HG03196 (cell line): ENCODE results near the gene MAP2K5.

Experiments used
- ATAC-seq: cut with Tn5 transposase; IDR thresholded peaks from one replicate; pipeline ENCODE4 v1.9.1; 2021; ENCODE audit not compliant: unreplicated experiment

Gene MAP2K5

DNA sequence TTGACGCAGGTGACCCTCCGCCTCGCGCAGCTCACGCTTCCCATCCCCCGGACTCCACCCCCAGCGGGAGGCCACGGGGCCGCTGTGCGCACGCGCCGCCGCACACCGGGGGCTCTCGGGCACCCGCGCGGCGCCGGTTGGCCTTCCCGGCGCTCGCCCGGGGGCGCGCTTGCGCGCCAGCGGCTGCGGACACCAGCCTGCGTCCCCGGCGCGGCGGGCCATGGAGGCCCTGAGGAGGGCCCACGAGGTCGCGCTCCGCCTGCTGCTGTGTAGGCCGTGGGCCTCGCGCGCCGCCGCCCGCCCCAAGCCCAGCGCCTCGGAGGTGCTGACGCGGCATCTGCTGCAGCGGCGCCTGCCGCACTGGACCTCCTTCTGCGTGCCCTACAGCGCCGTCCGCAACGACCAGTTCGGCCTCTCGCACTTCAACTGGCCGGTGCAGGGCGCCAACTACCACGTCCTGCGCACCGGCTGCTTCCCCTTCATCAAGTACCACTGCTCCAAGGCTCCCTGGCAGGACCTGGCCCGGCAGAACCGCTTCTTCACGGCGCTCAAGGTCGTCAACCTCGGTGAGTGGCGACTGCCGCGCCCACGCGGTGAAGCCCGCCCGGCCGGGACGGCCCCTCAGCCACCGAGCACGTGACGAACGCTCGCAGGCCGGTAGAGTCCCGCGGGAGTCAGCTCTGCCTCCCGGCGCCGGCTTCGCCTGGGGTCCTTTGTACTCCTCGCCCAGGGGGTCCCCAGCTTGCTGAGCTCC lies 21.3 kb upstream of the MAP2K5 start, which contains the start of gene C15orf61:
Gene C15orf61, plus strand, starts transcription at position 103 of the 754 bp plus-strand sequence. Its CDS starts 118 bp downstream, at position 221.
- peak; percentile 71 for ATAC-seq

DNA sequence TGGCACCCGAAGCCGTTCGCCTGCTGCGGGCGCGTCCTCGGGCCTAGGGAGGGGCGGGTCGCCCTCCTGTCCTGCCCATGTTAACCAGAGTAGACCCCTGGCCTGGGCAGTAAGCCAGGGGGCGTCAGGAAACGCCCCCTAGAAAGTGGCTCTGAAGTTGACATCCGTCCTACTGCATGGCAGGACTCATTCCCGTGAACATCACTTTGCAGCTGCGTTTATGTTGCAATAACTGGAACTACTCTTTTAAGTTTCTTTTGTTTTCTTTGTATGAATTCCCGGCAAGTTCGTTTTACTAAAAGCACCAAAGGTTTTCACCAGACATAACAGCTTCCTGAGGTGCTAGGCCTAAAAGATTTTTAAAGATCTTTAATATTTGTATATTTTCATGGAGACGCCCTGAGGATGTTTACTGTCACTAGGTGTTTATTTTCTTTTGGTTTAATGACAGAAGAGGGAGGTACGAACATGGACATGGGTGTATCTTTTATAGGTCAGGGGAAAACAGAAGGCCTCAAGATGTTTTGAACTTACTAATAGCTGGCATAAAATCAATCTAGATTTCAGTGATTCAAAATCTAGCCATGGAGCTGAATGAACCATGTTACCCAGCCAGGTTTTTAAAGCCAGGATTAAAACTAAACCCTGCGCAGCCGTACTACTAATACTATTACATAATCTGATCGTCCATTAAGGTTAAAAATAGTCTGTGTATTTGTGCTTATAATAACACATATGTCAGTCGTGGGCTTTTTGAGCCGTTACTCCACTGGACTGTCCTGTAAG lies 20.5 kb upstream of the MAP2K5 start:
- ATAC-seq = no peak

DNA sequence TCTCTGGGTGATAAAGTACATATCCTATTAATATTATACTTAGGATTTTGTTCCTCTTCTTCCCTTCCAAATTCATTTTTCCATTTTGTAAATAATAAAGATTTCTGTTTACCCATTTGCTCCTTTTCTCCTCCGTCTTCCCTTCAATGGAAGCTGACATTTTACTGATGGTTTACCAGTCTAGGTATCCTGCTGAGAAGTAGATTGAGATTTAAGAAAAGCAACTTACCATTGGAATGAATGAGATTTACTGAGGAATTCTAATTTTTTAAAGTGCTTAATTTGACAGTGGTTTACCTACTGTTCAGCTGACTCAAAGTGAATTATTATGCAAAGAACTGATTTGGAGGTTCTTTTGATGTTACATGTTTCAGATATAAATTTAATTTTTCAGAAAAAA lies 19.2 kb upstream of the MAP2K5 start:
- ATAC-seq = no peak

DNA sequence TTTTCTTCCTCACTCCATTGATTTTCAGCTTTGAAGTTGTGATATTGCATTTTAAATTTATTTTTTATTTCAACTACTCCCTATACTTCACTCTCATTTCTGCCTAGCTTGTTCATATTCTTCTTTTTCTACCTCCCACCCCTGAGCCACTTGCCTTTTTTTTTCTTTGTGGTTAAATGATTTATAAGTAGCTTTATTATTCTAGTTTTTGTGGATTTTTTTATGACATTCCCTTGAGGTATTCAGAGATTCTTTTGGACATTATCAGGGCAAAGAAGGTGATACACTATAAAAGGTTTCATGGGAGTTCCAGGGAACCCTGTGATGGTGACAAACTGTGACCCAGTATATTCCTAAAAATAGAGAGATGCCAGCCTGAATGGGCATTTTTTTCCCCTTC lies 18.3 kb upstream of the MAP2K5 start:
- ATAC-seq = no peak

DNA sequence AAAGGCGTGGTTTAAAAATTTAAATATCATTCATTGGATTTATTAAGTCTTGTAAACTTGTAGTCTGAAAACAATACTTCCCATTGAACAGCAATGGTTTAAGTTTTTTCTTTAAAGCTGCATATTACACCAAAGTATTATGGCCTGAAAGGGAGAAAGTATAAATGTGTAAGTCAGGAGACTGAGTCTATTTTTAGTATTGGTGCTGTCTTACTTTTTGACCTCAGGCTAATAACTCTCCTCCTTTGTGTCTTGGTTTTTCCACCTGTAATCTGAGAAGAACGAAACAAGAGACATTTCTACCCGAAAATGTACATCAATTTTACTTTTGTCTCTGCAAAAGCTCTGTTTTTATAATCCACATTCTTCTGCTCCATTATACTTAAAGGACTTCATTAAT lies 14.0 kb upstream of the MAP2K5 start:
- ATAC-seq = no peak

DNA sequence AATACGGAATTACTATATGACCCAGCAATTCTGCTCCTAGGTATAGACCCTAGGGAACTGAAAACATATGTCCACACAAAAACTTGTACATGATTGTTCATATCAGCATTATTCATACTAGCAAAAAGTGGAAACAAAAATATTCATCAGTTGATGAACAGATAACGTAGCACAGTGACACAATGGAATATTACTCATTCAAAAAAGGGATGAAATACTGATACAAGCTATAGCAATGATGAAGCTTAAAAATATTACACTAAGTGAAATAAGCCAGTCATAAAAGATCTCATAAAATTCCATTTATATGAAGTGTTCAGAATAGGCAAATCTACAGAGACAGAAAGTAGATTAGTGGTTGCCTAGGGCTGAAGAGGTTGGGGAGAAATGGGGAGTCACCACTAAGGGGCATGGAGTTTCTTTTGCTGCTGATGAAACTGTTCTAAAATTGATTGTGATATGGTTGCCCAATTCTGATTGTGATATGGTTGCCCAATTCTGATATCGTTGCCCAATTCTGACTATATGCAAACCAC lies 11.1 kb upstream of the MAP2K5 start:
- ATAC-seq = no peak

DNA sequence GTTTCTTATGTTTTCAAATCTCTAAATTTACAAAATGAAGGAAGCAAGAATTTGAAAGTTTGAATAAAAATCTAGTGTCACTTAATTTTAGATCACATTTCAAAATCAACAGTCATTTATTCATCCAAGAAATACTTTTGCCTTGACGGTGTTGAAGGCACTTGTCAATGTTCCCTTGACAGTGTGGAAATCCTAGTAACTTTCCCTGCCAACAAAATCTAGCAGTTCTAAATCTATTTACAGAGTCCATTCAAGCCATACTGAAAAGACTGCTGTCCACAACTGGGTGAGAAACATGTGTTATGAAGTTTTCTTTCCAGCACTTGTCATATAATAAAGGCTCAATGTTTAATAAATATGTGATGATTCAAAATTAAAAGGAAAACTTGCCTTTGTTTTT lies 8.6 kb upstream of the MAP2K5 start:
- ATAC-seq = no peak

DNA sequence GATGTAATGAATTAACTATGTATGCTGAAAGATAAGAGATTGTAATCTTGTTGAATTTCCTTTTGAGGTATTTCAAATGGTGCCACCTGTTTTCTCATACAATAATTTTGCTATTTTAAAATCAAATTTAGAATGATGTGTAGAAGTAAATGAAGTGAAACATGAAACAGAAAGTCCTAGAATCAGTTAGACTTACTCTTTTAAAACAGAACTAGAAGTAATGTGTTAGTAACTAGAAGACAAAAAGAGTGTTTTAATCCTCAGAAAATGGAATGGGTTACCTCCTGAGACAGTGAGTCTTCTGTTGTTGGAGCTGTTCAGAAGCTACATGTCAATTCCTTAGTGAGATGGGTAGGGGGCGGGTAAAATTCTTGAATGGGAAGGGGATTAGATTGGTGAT lies 8.1 kb upstream of the MAP2K5 start:
- ATAC-seq = no peak

DNA sequence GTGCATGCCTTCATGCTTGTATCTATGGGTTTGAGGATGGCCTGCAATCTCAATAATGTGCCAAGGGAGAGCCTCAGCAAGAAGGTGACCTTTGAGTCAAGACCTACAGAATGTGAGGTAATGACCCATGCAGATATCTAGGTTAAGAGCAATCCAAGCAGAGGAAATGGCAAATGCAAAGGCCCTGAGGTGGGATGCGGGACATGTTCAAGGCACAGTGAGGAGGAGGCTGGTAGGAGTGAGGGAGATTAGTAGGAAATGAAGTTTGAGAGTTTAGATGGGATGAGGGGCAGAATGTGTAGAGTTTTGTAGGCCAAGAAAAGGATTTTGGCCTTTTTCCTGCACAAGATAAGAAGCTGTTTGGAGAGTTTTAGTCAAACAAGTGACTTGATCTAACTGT lies 4.7 kb upstream of the MAP2K5 start:
- no peak for ATAC-seq

DNA sequence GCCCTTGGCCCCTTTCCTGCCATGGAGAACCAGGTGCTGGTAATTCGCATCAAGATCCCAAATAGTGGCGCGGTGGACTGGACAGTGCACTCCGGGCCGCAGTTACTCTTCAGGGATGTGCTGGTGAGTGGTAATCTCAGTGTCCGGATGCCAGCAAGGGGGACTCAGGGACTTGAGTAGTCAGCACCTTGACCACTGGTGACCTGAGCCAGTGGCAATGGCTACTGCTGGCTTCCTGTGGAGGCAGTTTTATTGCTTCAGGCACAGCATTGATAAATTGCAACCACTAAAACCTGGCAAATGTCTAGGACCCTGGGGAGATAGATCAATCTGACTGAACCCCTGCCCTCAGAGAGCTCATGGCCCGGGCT lies 830 bp downstream of the MAP2K5 start:
- ATAC-seq = no peak

DNA sequence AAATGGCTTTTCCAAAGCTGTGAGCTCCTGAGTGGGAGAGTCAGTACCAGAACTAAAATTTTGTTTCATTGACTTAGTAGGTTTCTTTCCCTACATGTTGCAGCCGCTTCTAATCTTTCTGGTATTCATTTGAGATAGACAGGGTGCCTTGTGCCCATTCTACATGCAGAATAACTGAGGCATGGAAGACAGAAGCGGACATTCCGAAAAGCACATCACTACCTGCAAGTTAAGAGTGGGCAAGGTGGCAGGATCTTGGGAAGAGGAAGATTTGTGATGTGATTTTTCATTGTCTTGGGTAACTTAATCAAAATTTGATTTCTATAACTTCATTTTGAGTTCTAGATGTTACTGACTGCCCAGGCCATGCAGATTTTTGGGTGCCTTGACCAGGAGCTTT lies 2.0 kb downstream of the MAP2K5 start:
- no peak for ATAC-seq

DNA sequence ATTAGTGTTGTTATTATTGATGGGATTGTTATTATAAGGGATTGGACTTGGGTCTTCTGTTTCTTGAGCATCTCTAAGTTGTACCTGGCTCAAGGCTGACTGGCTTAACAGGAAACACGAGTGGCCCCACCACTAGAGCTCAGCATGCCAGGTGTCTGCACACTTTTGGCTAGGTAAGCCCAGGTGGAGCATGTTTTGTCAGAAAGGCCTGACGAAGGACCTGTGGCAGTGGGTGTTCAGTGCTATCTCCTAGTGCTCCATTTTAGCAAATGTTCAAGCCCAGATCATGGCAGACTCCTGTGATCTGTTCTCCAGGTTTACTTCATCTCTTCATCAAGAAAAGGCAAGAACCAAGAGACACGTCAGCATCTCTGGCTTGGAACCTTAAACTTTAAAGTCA lies 3.4 kb downstream of the MAP2K5 start:
- ATAC-seq = no peak

DNA sequence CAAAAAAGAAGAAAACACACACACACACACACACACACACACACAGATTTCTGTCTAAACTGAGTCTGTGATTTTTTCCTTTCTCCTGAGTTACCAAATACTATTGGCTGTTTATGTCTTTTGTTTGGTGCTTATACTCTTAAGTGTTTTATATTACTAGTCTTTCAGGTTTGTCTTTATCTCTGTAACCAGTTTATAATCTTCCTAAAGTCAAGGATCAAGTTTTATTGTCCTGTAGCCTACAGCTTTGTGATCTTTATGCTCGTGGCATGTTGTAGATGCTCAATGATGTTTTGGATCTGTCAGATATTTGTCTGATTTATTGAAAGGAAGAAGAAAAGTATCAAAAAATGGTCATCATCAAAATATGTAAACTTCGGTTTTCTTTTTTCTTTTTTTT lies 4.6 kb downstream of the MAP2K5 start:
- no peak for ATAC-seq

DNA sequence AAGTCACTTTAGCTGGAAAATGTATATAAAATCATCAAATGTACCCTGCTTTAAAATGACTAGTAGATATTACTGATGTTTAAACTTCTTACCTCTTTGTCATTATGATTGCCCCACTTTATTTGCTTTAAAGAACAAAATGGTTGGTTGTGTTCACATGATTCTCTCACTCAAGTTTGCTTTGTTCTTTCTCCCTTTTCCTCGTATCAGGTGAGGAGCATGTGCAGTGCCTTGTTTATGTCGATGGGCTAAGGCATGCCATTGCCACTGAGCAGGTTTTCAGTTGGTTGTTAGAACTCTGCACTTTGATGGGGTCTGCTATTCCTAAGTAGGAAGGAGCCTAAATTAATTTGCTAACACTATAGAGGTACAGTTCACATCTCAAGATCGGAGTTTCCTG lies 5.3 kb downstream of the MAP2K5 start:
- ATAC-seq = no peak

DNA sequence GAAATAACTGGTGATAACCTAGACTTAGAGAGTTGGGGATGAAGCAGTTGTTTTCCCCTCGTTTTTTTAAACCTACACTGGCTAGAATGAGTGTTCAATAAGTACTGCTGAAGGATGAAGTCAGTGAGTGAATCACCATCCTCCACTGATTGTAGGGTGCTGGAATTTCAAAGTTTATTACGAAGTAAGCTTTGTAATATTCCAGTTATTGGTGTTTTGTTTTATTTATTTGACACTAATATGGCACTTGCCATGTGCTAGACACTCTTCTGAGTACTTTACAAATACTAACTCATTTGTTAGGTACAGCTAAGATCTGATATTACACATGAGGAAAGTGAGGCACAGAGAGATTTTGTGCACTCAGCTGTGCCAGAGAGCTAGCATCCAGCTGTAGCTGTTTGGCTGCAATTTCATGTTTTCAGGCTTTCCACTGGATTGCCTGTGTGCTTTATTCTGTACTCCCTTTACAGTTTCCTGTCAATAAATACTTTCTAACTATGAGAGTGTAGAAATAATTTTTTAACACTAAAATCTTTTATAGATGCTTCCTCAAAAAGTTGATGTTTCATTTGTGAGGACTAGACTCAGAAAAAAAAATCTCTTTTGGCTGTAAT lies 5.8 kb downstream of the MAP2K5 start:
- no peak for ATAC-seq

DNA sequence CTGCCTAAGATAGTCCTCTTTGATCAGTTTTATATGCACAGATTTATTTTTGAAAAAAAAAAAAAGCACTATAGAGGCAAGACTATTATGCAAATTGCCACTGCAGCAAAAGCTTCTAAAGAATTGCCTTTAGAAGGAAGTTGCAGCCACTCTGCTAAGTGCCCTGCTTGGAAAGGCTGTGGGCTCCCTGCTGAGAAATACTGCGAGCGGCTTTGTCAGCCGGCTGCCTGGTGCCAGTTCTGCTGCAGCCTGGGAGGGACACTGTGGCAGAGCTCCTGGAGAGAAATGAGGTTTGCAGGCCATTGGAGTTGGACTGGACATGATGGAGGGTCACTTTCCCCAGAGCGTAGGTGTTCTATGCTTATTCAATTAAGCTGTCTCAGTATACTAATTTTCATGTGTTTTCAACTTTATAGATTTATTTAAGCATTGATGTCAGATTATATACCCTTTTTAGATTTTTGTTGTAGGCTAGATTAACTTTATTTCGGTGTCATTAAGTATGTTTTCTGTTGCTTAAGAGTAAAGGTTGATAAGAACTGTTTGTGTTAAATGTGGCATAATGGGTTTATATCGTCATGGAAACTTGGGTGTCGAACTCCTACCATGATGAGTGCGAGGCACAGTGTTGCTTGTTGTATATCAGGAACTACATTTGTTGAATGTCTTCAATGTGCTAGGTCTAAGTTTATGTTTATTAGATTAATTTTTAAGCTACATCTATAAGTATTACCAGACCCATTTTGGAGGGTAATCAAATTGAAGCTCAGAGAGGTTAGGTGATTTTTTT lies 6.6 kb downstream of the MAP2K5 start:
- ATAC-seq = no peak

DNA sequence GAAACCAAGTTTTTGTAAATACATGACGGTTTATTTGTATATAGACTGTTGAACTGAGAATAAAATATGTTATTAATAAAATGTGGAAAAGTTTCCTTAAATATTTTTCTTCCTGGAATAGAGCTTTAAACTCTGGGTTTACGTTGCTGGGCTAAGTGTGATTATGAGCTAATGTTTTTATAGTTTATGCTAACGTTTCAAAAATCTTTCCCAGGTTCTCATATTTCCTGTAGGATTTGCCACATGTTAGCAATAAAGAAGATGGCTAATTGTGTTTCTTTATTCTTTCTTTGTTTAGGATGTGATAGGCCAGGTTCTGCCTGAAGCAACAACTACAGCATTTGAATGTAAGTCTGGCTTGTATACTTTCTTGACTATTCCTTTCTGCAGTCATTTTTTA lies 7.2 kb downstream of the MAP2K5 start:
- ATAC-seq = no peak

DNA sequence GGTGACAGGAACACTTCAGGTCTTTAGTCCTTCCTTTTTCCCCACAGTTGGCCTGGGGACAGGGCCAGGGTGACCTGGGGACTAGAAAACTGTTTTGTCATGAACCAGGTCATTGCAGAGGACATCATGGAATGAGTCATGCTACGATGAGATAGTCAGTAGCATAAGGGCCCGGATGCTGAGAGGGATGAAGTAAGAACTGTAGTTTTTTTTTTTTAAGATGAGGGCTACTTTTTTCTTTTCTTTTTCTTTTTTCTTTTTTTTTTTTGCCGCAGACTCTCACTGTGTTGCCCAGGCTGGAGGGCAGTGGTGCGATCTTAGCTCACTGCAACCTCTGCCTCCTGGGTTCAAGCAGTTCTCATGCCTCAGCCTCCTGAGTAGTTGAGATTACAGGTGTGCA lies 8.0 kb downstream of the MAP2K5 start:
- ATAC-seq = no peak

DNA sequence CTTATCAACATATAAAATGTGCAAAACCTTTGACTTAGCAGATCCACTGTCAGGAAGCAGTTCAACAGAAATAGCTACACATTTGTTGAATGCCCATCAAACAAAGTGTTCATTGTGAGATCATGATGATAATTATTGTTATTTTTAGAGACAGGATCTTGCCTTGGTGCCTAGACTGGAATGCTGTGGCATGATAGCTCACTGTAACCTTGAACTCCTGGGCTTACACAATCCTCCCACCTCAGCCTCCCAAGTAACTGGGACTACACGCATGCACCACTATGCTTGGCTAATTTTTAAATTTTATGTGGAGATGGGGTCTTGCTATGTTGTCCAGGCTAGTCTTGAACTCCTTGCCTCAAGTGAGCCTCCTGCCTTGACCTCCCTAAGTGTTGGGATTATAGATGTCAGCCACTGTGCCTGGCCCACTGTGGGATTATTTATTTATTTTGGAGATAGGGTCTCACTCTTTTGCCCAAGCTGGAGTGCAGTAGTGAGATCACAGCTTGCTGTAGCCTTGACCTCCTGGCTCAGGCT lies 8.8 kb downstream of the MAP2K5 start:
- ATAC-seq = no peak

DNA sequence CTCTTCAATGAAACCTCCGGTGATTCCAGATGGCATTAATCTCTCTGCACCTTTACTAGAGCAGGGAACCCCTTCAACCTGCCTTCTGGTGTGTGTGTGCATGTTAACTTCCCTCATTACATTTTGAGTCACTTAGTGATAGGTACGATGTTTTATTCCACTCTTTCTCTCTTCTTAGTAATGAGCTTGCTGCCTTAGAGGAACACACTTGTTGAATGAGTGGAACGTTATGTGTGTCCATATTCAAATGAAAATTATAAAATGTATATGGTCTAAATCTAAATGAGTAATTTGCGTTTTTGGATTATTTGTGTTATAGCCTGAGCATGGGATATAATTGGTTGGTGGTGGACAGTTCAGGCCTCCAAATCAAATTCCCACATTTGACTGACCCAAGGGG lies 12.1 kb downstream of the MAP2K5 start:
- no peak for ATAC-seq
